Nephron (organoid): ENCODE results near the gene B3GALT6.
A peak's percentile ranks its signal among the peaks of the same experiment; 100 is the strongest.

Source experiments
- H3K27ac Mint-ChIP-seq, 3 experiments: 2 replicates each; pipeline ENCODE4 v1.8.0; 2020; ENCODE audit warnings: mixed read lengths in 3 of 3, mild to moderate bottlenecking in 2 of 3, moderate library complexity in 1 of 3
- H3K27me3 Mint-ChIP-seq: 2 replicates; pipeline ENCODE4 v1.8.0; 2021; ENCODE audit warnings: low read depth, mild to moderate bottlenecking, moderate library complexity, mixed read lengths
- H3K36me3 Mint-ChIP-seq: 2 replicates; pipeline ENCODE4 v1.8.0; 2020; ENCODE audit warnings: low read depth, mixed read lengths
- H3K4me1 Mint-ChIP-seq: 2 replicates; pipeline ENCODE4 v1.8.0; 2020; ENCODE audit warnings: mixed read lengths
- H3K4me3 Mint-ChIP-seq, 3 experiments: 2 replicates each; pipeline ENCODE4 v1.8.0; 2020; ENCODE audit warnings: mild to moderate bottlenecking in 3 of 3, mixed read lengths in 3 of 3, moderate library complexity in 2 of 3
- H3K9me3 Mint-ChIP-seq: 2 replicates; pipeline ENCODE4 v1.8.0; 2020; ENCODE audit warnings: mixed read lengths
- TF ChIP-seq, protein P1 (sequence below), 3 experiments: fragments of 200-600 bp; sonication (generic); IDR thresholded peaks; one replicate each; pipeline ENCODE4 v1.5.0; 2021; ENCODE audit warnings: antibody characterized with exemption in 3 of 3; ENCODE audit not compliant: unreplicated experiment in 3 of 3

B3GALT6 gene

DNA sequence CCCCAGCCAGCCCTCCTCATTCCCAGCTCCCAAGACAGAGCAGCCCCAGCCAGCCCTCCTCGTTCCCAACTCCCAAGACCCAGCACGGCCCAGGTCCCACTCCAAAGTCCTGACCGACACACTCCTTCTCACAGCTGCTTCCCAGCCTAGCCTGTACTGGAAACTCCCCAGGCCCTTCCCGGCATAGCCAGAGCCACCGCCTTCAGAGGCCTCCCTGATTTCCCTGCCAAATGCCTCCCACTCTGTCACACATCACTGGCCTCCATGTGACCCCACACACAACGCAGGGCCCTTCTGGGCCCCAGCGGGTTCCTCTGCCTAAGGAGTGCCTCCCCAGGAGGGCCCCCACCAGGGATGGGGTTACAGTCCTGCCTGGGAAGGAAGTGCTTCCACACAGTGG lies 38.8 kb downstream of the B3GALT6 start:
- peak overlapping the region; percentile 52 to 94 (median 77) for H3K27ac Mint-ChIP-seq
- TF ChIP-seq, protein P1, sequence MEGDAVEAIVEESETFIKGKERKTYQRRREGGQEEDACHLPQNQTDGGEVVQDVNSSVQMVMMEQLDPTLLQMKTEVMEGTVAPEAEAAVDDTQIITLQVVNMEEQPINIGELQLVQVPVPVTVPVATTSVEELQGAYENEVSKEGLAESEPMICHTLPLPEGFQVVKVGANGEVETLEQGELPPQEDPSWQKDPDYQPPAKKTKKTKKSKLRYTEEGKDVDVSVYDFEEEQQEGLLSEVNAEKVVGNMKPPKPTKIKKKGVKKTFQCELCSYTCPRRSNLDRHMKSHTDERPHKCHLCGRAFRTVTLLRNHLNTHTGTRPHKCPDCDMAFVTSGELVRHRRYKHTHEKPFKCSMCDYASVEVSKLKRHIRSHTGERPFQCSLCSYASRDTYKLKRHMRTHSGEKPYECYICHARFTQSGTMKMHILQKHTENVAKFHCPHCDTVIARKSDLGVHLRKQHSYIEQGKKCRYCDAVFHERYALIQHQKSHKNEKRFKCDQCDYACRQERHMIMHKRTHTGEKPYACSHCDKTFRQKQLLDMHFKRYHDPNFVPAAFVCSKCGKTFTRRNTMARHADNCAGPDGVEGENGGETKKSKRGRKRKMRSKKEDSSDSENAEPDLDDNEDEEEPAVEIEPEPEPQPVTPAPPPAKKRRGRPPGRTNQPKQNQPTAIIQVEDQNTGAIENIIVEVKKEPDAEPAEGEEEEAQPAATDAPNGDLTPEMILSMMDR (IDR thresholded peaks at IDR 0.05; ENCODE audit: unreplicated experiment in 3 of 3), result no peak
- H3K4me1 Mint-ChIP-seq, result peaks cover 32% of the 10 kb centered on the region
- peak overlapping the region; percentile 86 to 92 (median 87) for H3K4me3 Mint-ChIP-seq
- no peaks in the 10 kb centered on the region for H3K9me3 Mint-ChIP-seq
- no peaks in the 10 kb centered on the region for H3K27me3 Mint-ChIP-seq
- peaks cover 17% of the 10 kb centered on the region for H3K36me3 Mint-ChIP-seq

DNA sequence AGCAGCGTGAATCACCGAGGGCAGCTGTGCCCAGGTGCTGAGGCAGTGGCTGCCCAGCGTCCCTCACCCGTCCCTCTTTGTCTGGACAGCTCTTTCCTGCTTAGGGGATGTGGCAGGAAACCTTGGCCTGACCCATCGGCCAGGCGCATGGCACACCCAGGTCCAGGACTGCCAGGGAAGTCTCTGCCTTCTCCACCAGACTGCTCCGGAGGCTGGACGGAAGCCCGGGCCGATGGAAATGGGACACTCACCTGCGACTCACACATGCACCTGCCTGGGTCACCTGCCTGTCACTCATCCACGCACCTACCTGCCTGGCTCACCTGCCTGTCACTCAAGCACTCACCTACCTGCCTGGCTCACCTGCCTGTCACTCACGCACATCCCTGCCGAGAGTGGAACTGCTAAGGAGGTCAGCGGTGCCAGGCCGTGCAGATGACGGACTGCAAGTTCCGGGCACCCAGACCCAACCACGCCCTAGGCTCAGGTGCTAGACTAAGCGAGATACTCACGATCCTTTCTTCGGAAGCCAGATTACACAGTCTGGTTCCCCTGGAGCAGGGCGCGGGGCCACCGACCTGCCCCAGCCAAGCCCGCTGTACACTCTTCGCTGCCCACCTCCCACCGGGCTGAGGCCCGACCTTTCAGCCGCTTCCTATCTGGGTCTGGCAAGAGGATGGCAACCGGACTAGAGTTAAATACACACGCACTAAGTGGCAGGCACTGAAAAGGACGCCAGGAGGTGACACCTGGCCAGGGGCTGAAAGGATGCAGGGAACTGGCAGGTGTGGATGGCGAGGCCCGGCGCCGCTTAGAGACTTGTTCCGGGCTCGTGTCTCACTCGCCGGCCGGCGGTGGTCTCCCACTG lies 40.5 kb downstream of the B3GALT6 start:
- Mint-ChIP-seq H3K4me3 (peak overlapping the region; percentile 86 to 92 (median 89)), H3K9me3 (no peaks in the 10 kb centered on the region), H3K27me3 (no peaks in the 10 kb centered on the region), H3K4me1 (peaks cover 32% of the 10 kb centered on the region), H3K27ac (peak overlapping the region; percentile 33 to 80 (median 61)), H3K36me3 (peaks cover 9% of the 10 kb centered on the region)
- TF ChIP-seq, protein P1 (IDR thresholded peaks at IDR 0.05; ENCODE audit: unreplicated experiment in 3 of 3), result no peak

DNA sequence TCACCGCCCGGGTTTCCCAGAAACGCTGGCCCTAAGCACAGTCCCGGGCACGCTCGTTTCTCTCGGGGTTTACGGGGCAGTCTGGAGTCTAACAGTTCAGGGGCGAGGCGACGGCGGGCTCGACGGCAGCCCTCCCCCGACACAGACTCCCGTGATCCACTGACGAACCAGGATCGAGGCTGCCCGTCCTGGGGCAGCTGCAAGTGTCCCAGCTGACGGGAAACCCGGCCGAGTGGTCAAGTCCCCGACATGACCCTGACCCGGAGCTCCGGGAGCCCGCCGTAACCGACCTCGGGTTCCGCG lies 41.1 kb downstream of the B3GALT6 start:
- Mint-ChIP-seq H3K27ac (peak overlapping the region; percentile 33 to 80 (median 61)), H3K4me3 (peak overlapping the region; percentile 86 to 92 (median 89)), H3K4me1 (peaks cover 32% of the 10 kb centered on the region), H3K27me3 (no peaks in the 10 kb centered on the region), H3K36me3 (peaks cover 9% of the 10 kb centered on the region), H3K9me3 (no peaks in the 10 kb centered on the region)
- TF ChIP-seq, protein P1 (IDR thresholded peaks at IDR 0.05; ENCODE audit: unreplicated experiment in 3 of 3), result no peak

DNA sequence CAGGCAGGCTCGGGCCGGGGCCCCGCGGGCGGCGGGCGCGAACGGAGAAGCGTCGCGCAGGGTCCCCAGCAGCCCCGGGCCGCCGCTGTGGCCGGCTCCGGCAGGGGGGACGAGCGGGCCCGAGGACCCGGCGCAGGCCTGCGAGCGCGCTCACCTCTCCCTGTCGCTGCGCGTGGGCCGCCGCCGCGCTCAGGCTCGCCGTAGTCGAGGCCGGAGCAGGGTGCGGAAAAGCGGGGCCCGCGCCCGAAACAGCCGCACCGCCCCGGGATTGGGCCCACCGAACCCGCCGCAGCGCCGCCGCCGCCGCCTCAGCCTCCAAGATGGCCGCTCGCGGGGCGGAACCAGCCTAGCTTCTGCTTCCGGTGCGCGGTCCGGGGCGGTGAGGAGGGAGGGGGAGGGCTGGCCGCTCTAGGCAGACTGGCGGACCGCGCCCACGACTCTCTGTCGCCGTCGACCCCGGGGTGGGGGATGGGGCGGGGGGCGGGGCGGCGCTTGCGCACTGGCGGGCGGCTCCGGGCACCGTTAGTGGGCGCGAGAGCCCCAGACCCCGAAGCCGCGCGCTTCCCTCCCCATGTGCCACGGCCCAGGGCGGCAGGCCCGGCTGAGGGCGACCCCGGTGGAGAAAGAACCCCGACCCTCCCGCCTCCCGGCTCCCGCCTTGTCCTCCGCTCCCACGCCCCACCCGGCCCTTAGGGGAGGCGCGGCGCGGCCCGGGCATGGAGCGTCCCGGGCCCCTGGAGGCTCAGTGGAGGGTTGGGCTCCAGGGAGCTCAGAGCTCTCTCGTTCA lies 41.7 kb downstream of the B3GALT6 start, which contains the start of gene UBE2J2:
Gene UBE2J2, minus strand, starts transcription at position 343 of the 787 bp plus-strand sequence. CDS start 5,862 bp downstream, outside the sequence.
- TF ChIP-seq, protein P1 (IDR thresholded peaks at IDR 0.05; ENCODE audit: unreplicated experiment in 3 of 3), result no peak
- Mint-ChIP-seq H3K27me3 (no peaks in the 10 kb centered on the region), H3K36me3 (peaks cover 9% of the 10 kb centered on the region), H3K9me3 (no peaks in the 10 kb centered on the region), H3K4me3 (peak within 1 kb of the TSS; percentile 86 to 92 (median 89)), H3K4me1 (peaks cover 32% of the 10 kb centered on the region), H3K27ac (peak within 1 kb of the TSS; percentile 40 to 80 (median 61))

DNA sequence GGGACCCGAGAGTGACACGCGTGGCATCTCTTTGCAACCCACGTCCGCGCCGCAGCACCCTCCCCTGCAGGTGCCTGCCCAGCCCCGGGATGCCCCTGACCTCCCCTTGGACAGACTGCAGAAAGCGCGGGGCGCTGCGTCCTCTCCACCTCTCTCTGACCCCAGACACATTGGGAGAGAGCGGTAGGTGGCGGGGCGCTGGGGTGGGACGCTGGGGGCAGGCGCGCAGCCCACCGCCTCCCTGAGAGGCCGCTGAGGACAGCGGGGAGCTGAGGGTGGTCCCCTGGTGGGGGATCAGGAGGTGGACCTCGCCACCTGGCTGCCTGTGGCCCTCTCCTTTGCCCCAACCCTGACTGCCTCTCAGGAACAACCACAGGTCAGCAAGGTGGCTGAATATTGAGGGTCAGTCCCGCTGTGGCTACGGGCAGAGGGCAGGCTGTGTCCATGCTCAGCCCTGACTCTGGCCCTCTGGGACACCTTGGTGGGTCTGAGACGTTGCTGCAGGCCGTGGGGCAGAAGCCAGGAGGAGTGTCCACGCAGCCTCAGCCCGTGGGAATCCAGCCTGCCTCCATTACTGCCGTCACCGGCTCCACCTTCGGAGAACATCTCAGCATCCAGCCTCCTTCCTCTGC lies 42.4 kb downstream of the B3GALT6 start:
- no peaks in the 10 kb centered on the region for H3K27me3 Mint-ChIP-seq

More for the DNA sequence above, 42.4 kb downstream of the B3GALT6 start:
- H3K4me1 Mint-ChIP-seq, result peaks cover 32% of the 10 kb centered on the region
- no peaks in the 10 kb centered on the region for H3K9me3 Mint-ChIP-seq
- TF ChIP-seq, protein P1 (IDR thresholded peaks at IDR 0.05; ENCODE audit: unreplicated experiment in 3 of 3), result no peak
- H3K36me3 Mint-ChIP-seq, result peaks cover 9% of the 10 kb centered on the region
- H3K4me3 Mint-ChIP-seq, result peak overlapping the region; percentile 79 to 86 (median 83)
- peak overlapping the region in 2 of 3 experiments; percentile 40 to 41 for H3K27ac Mint-ChIP-seq
